Measurements from ENCODE around the gene SP100.

DNA sequence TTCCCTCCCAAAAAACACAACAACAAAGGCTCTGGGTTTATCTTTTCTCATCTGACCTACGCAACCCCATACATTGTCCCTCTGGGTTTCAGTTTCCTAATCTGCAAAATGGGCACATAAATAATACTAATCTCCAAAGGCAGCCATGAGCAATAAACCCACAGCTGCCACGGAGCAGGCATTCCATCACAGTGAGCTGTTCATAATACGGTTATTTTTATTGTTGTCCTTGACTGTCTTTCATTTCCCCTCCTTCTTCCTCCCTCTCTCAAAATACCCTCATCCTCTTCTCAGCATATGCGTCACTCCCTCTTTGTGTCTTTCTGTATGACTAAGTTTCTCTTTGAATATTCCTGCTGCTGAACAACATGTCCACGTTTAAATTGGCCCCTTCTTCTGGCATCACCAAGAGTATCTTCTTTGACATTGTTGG, 166.9 kb downstream of the SP100 start:
- TF ChIP-seq, protein P1, sequence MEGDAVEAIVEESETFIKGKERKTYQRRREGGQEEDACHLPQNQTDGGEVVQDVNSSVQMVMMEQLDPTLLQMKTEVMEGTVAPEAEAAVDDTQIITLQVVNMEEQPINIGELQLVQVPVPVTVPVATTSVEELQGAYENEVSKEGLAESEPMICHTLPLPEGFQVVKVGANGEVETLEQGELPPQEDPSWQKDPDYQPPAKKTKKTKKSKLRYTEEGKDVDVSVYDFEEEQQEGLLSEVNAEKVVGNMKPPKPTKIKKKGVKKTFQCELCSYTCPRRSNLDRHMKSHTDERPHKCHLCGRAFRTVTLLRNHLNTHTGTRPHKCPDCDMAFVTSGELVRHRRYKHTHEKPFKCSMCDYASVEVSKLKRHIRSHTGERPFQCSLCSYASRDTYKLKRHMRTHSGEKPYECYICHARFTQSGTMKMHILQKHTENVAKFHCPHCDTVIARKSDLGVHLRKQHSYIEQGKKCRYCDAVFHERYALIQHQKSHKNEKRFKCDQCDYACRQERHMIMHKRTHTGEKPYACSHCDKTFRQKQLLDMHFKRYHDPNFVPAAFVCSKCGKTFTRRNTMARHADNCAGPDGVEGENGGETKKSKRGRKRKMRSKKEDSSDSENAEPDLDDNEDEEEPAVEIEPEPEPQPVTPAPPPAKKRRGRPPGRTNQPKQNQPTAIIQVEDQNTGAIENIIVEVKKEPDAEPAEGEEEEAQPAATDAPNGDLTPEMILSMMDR (IDR thresholded peaks at IDR 0.05): no peak
- no peak for TF ChIP-seq POLR2A (IDR thresholded peaks at IDR 0.05)

All from gastroesophageal sphincter (tissue), 3 donors.